HG02588 (cell line): Measurements from ENCODE around the gene ECSIT.

Experiments used
- ATAC-seq: cut with Tn5 transposase; IDR thresholded peaks from one replicate; pipeline ENCODE4 v1.9.1; 2021; ENCODE audit warnings: mild to moderate bottlenecking, moderate library complexity; ENCODE audit not compliant: unreplicated experiment

Gene ECSIT

GRCh38 chr19:11550265-11550664 is 21.3 kb upstream of the ECSIT start:
- no peak for ATAC-seq

- no peak for ATAC-seq
These were observed 20.5 kb upstream of the ECSIT start for GRCh38 chr19:11549386-11549953.

GRCh38 chr19:11547929-11548700 is 19.2 kb upstream of the ECSIT start:
- no peak for ATAC-seq

DNA sequence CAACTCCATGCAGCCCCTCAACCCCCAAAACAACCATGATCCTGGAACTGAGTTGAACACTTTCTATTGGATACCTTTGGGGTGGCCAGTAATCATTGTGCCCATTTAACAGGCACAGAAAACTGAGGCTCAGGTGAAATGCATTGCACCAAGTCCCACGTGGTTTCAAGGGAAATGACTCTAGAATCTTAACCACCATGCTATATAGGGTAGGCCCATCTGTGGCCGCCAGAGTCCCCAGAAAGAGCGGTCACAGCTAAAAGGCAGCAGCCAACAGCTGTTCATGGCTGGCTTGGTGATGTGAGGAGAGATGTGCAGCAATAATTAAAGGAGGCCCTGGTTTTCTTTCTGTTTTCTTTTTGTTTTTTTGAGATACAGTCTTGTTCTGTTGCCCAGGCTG is 12.3 kb upstream of the ECSIT start:
- ATAC-seq = no peak

- ATAC-seq = no peak
These were observed 11.7 kb upstream of the ECSIT start for GRCh38 chr19:11540645-11541044.

DNA sequence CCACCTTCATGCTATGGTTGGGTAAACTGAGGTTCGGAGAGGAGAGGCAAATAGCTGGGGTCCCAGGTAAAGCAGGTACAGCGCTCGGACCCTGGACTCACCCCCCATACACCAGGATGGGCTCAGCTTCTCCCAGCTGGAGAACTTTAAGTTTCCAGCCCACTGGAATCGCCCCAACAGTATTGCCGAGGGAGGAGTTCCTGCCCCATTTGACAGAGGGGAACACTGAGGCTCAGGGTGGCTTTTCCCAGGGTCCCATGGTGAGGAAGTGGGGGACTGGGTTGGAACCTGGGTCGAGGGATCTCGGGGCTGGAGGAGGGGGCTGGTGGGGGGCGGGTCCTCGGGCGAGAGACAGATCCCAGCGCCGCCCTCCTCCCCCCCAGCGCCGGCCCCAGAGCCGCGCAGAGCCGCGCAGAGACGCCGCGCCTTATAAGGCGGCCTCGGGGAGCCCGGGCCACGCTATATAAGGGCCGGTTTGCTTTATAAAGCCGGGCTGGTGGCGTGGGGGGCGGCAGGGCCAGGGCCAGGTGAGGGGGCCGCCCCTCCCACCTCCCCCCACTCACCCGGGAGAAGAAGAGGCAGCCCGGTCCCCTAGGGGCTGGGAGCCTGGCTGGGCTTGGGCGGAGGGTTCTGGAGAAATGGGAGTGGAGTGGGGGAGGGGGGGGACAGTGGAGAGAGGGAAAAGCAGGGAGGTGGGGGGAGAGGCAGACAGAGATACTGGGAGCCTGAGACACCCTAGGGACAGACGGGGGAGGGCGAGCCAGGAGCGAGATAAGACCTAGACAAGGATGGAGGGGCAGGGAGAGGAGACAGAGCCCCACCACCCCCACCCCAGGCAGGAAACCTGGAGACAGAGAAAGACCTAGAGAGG is 10.8 kb upstream of the ECSIT start:
- ATAC-seq = no peak

- no peak for ATAC-seq
These were observed 9.5 kb upstream of the ECSIT start, which contains the start of gene CNN1 for GRCh38 chr19:11538232-11539036. Gene CNN1 (plus strand): TSS chr19:11538851. CDS start chr19:11538928, 77 bp downstream.

GRCh38 chr19:11535792-11536595 is 7.1 kb upstream of the ECSIT start:
- no peak for ATAC-seq

DNA sequence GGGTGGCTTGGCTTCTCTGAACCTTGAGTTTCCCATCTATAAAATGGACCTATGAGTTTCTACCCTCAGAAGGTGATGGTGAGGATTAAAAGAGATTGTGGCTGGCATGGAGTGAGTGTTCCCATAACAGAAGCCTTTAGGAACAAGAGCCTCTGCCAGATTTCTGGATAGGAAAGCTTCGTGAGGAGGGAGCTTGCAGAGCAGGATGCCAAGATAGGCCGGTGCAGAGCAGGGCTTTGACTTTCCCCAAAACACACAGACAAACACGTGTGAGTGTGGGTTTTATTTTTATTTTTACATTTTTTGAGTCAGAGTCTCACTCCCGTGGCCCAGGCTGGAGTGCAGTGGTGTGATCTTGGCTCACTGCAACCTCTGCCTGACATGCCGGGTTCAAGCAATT is 6.0 kb upstream of the ECSIT start:
- ATAC-seq = no peak

- ATAC-seq = no peak
These were observed 5.6 kb upstream of the ECSIT start for GRCh38 chr19:11534538-11534937.

- no peak for ATAC-seq
These were observed 1.5 kb upstream of the ECSIT start for GRCh38 chr19:11530432-11530831.

GRCh38 chr19:11519138-11519537 is 9.8 kb downstream of the ECSIT start:
- no peak for ATAC-seq

- no peak for ATAC-seq
These were observed 15.0 kb downstream of the ECSIT start for GRCh38 chr19:11513946-11514345.

DNA sequence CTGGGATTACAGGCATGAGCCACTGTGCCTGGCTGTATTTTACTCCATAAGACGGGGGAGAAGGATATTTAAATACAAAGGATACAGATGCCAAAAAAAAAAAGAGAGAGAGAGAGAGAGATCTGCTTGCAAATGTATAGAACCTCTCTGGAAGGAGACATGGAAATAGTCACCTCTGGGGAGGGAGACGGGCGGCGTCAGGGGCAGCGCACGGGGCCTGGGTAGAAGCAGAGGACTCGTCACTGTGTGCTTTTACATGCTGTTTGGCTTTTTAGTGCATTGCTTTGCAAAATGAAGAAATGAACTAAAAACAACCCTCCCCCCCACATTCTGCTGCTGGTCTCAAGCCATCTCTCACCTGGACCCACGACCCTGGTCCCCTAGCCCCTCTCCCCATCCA is 18.5 kb downstream of the ECSIT start:
- ATAC-seq = no peak

- no peak for ATAC-seq
These were observed 21.4 kb downstream of the ECSIT start for GRCh38 chr19:11507370-11508078.

- no peak for ATAC-seq
These were observed 22.0 kb downstream of the ECSIT start for GRCh38 chr19:11506967-11507366.

DNA sequence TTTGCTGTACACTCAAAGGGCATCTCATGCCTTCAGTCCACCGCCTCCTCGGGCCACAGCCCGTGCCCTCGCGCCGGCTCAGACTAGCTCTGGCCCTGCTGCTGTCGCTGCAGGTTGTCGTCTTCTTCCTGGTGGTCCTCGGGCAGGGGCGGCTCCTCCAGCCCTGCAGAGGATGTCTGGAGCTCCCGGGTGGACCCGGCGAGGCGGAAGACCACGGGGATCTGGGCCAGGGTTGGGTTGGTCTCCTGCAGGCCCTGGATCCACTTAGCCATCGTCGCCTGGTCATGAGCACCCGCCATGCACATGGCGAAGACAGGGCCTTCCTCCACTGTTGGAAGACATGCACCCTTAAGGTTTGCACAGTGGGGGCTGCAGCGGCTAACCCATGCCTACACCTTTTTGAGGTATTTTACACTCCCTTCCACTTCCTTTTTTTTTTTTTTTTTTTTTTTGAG is 22.8 kb downstream of the ECSIT start:
- ATAC-seq = peak; percentile 23

DNA sequence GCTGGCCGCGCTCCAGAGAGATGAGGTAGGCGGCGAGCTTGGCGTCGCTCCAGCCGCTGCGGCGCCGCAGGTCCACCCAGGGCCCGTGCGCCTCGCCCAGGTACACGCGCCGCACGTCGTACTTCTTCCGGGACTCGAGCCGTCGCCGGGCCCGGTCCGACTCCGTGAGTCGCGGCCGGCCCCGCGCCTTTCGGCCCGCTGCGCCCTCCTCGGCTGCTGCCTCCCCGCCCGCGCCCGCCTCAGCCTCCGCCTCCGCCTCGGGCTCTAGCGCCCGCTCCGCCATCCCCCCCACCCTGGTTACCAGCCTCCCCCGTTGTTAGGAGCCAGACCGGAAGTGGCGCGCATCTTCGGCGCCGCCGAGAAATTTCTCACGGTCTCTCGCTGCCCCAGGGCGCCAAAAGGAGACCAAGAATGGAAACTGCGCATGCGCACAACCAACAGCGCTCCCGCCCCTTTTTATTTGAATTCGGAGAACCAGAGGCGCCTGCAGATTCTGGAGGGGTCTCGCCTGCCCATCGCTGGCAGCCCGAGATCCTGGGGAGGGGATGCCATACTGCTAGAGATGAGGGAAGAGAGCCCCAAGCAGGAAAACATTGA is 23.3 kb downstream of the ECSIT start, which contains the start of gene ZNF653:
Gene ZNF653 (minus strand): TSS at position 336 of the 597 bp plus-strand sequence. CDS start 53 bp downstream, at position 283.
- ATAC-seq = peak; percentile 48

GRCh38 chr19:11505032-11505503 is 23.9 kb downstream of the ECSIT start:
- ATAC-seq = peak; percentile 82
